ENCODE data around the gene DEPDC5. TPM values are rescaled to one million over a fixed set of nuclear protein-coding genes. Genes with fewer than 3 reads are reported as not detected.

DEPDC5 gene
- total and polyA plus RNA-seq, 7 donors, result 8.4 to 21.3 (median 12.9) TPM

GRCh38 chr22:31870890-31871289 lies 117.1 kb downstream of the DEPDC5 start:
- intact Hi-C loops (cut with DNase I), result no loop called here
- H3K27ac ChIP-seq, result no peak overlapping the region

DNA sequence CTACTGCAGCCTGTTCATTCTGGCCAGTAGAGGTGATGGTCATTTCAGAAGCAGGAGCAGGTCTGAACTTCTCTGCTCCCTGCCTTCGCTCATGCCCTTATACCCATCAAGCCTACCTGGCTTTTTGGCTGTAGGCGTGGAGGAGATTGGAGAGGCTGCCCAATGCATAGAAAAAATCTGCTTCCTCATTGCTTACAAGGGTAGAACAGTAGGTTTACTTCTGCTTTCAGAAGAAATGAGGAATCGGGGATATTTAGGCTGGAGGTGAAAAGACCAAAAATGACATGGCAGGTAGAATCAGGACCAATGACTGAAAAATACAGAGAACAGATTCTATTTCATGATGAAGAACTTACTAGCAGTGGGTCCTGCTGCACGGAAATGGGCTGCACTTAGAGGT lies 117.7 kb downstream of the DEPDC5 start:
- WGBS, 2 donors, result 56 to 73% methylated on average over 4 of the region's 4 CpGs
- no peaks in the 10 kb centered on the region for H3K27me3 ChIP-seq
- DNase-seq, result no peak
- H3K36me3 ChIP-seq, result peaks cover 7 to 49% (median 17%) of the 10 kb centered on the region in 4 donors
- TF ChIP-seq EP300 (IDR thresholded peaks at IDR 0.05), result no peak
- TF ChIP-seq CTCF (IDR thresholded peaks at IDR 0.05), result no peak
- TF ChIP-seq POLR2AphosphoS5 (IDR thresholded peaks at IDR 0.05), result no peak
- no peak for TF ChIP-seq POLR2A (IDR thresholded peaks at IDR 0.05)
- H3K4me1 ChIP-seq, result no peaks in the 10 kb centered on the region
- intact Hi-C loops (cut with DNase I), result no loop called here
- no peak overlapping the region for H3K27ac ChIP-seq
- H3K4me3 ChIP-seq, result no peak overlapping the region
- H3K9me3 ChIP-seq, result no peaks in the 10 kb centered on the region

More at GRCh38 chr22:31870890-31871289, 117.1 kb downstream of the DEPDC5 start:
- no peak for TF ChIP-seq POLR2AphosphoS5 (IDR thresholded peaks at IDR 0.05)
- TF ChIP-seq POLR2A (IDR thresholded peaks at IDR 0.05), result no peak
- no peak for TF ChIP-seq EP300 (IDR thresholded peaks at IDR 0.05)
- H3K9me3 ChIP-seq, result no peaks in the 10 kb centered on the region
- H3K36me3 ChIP-seq, result peaks cover 7 to 49% (median 14%) of the 10 kb centered on the region in 4 donors
- 18 to 68% methylated on average over 6 of the region's 6 CpGs for WGBS, 2 donors
- H3K4me3 ChIP-seq, result no peak overlapping the region
- no peaks in the 10 kb centered on the region for H3K4me1 ChIP-seq
- no peak for DNase-seq
- no peaks in the 10 kb centered on the region for H3K27me3 ChIP-seq

DNA sequence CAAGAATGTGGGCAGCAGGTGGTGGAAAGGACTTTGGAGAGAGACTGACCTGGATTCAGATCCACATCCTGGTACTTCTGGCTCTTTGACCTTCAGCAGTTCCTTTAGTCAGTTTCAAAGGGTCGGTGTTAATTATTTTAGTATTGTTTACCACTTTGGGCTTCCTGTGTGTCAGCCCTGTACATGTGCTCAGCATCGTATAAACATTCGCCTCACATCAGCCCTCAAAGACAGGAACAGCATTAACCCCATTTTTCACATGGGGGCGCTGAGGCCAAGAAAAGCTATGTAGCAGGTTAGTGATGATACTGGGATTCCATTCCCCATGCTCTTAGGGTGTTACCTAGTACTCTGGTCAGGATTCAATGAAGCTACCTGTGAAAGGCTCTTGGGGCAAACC lies 118.4 kb downstream of the DEPDC5 start:
- intact Hi-C loops (cut with DNase I), result no loop called here
- 59 to 68% methylated on average over 4 of the region's 4 CpGs for WGBS, 2 donors
- TF ChIP-seq CTCF (IDR thresholded peaks at IDR 0.05) (no peak), POLR2A (IDR thresholded peaks at IDR 0.05) (no peak), POLR2AphosphoS5 (IDR thresholded peaks at IDR 0.05) (no peak), EP300 (IDR thresholded peaks at IDR 0.05) (no peak)
- H3K9me3 ChIP-seq, result no peaks in the 10 kb centered on the region
- H3K36me3 ChIP-seq, result peaks cover 7 to 49% (median 20%) of the 10 kb centered on the region in 4 donors
- H3K4me3 ChIP-seq, result no peak overlapping the region
- H3K27ac ChIP-seq, result no peak overlapping the region
- H3K4me1 ChIP-seq, result no peaks in the 10 kb centered on the region
- DNase-seq, result no peak
- no peaks in the 10 kb centered on the region for H3K27me3 ChIP-seq

DNA sequence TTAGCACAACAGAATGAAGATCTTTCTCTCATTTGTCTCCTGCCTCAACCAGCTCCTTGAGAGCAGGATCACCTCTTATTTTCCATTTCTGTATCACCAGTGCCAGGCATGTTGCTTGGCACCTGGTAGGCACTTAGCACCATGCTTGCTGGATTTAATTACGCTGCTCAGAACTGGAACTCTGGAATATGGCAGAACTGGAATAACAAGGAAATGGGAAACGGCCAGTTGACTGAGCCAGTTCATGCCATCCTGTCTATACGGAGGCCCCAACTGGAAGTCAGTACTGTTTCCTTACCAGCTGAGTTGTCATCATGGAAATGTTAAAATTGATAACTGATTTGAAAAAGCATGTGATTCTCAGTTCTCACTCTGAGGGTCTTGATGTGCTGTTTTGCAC lies 121.0 kb downstream of the DEPDC5 start:
- Histone ChIP-seq H3K4me3 (no peak overlapping the region), H3K4me1 (no peaks in the 10 kb centered on the region), H3K27me3 (no peaks in the 10 kb centered on the region), H3K27ac (no peak overlapping the region), H3K9me3 (no peaks in the 10 kb centered on the region), H3K36me3 (peaks cover 7 to 57% (median 25%) of the 10 kb centered on the region in 4 donors)
- WGBS, 2 donors, result 89 to 95% methylated on average over 3 of the region's 3 CpGs
- DNase-seq, result no peak
- intact Hi-C loops (cut with DNase I), result no loop called here
- no peak for TF ChIP-seq POLR2AphosphoS5 (IDR thresholded peaks at IDR 0.05)
- no peak for TF ChIP-seq CTCF (IDR thresholded peaks at IDR 0.05)
- no peak for TF ChIP-seq EP300 (IDR thresholded peaks at IDR 0.05)
- TF ChIP-seq POLR2A (IDR thresholded peaks at IDR 0.05), result no peak

DNA sequence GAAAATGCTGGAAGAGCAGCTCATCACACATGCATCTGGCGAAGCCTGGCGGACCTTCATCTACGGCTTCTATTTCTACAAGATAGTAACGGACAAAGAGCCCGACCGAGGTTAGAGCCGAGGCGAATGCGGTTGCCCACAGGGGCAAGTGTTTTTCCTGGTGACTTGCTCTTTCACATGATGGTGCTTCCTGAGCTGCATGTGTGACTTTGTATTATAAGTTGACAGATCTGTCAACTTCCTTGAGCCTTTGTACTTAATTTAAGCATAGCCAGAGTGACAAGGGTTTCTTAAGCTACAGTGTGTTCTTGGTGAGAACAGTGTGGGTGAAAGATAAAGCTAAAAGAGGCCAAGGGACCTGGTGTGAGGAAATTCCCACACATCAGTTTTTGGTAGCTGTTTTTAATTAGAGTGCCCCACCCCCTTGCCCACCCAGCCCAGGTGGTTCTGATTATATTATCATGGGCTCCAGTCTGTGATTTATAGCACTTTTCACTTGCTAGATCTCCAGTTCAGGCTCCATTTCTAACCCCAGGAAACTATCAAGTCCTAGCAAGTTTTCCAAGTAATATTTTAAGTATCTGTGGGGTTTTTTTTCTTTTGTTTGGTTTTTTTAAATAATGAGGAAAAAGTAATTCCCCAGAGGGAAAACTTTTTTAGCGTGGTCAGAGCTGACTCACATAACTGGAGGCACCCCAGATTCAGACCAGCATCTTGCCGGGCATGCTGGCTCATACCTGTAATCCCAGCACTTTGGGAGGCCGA lies 122.5 kb downstream of the DEPDC5 start:
- 88 to 95% methylated on average over 12 of the region's 12 CpGs for WGBS, 2 donors
- Histone ChIP-seq H3K27ac (no peak overlapping the region), H3K4me1 (no peaks in the 10 kb centered on the region), H3K4me3 (no peak overlapping the region), H3K27me3 (no peaks in the 10 kb centered on the region), H3K9me3 (no peaks in the 10 kb centered on the region), H3K36me3 (peaks cover under 1 to 51% (median 19%) of the 10 kb centered on the region in 4 donors)
- no peak for DNase-seq
- intact Hi-C loops (cut with DNase I), result no loop called here
- TF ChIP-seq POLR2A (IDR thresholded peaks at IDR 0.05) (no peak), EP300 (IDR thresholded peaks at IDR 0.05) (no peak), CTCF (IDR thresholded peaks at IDR 0.05) (no peak), POLR2AphosphoS5 (IDR thresholded peaks at IDR 0.05) (no peak)

Measured in sigmoid colon (tissue), 7 donors.